Right lung (tissue), 5 donors: ENCODE results near the gene ASPHD2. TPM values are rescaled to one million over a fixed set of nuclear protein-coding genes. Genes with fewer than 3 reads are reported as not detected.

Experiments
- polyA plus RNA-seq, 5 donors: library from polyadenylated mRNA; unstranded; fragments of 120-200 nt; gene quantifications; one replicate each; pipeline versions ENCODE4 v1.2.1 to v1.2.3, GENCODE V29; 2013; ENCODE audit warnings: inconsistent platforms in 1 of 5, low replicate concordance in 1 of 5; ENCODE audit not compliant: insufficient read length in 5 of 5, insufficient read depth in 1 of 5

Gene ASPHD2
- polyA plus RNA-seq, 5 donors = 0.40 to 0.96 (median 0.63) TPM

Other genes starting within 250 kb of the ASPHD2 start
- gene HPS4, start 54.5 kb downstream of the ASPHD2 start, polyA plus RNA-seq = 10 to 100 TPM; 24.4 to 38.5 (median 36.4) TPM
- 10 to 100 TPM; 23.4 to 35.2 (median 28.4) TPM for gene SRRD, start 54.6 kb downstream of the ASPHD2 start, polyA plus RNA-seq
- gene TFIP11, start 83.2 kb downstream of the ASPHD2 start, polyA plus RNA-seq = 10 to 100 TPM; 32.0 to 38.3 (median 34.6) TPM
- gene TPST2, start 160.9 kb downstream of the ASPHD2 start, polyA plus RNA-seq = 10 to 100 TPM; 20.4 to 30.4 (median 30.0) TPM
- gene CRYBB1, start 188.8 kb downstream of the ASPHD2 start, polyA plus RNA-seq = 1 to 10 TPM in 2 of 5 donors, under 1 TPM in 3; 0.61 to 1.2 (median 0.99) TPM
- gene CRYBA4, start 192.7 kb downstream of the ASPHD2 start, polyA plus RNA-seq = under 1 TPM in 4 of 5 donors, not detected in 1; 0.32 to 0.91 (median 0.46) TPM
- gene MIAT, start 228.3 kb downstream of the ASPHD2 start, polyA plus RNA-seq = 1 to 10 TPM; 1.8 to 4.4 (median 2.5) TPM